Activated CD8-positive, alpha-beta T cell treated with anti-CD3 and anti-CD28 coated beads for 36 hours (primary cell): ENCODE results near the gene LRRC3C. TPM values are rescaled to one million over a fixed set of nuclear protein-coding genes. Genes with fewer than 3 reads are reported as not detected.
A peak's percentile ranks its signal among the peaks of the same experiment; 100 is the strongest.
"Not testable (repeated sequence)": the region's sequence is repeated elsewhere in the genome, so short reads cannot be mapped to it uniquely, and the experiment has no call there.

Source experiments
- ATAC-seq: fragments of 200-7000 bp; cut with Tn5 transposase; one replicate; pipeline ENCODE4 v1.10.0; 2021; ENCODE audit warnings: mild to moderate bottlenecking, moderate library complexity
- CTCF ChIA-PET: fragments of 350-600 bp; sonication (Branson Sonifier 250); formaldehyde crosslinking; loops from one replicate; lab custom pipeline; 2021; ENCODE audit warnings: antibody characterized with exemption; lab: Charles Lee
- POLR2A ChIA-PET: fragments of 350-600 bp; sonication (Branson Sonifier 250); formaldehyde crosslinking; loops from one replicate; lab custom pipeline; 2021; ENCODE audit warnings: antibody characterized with exemption; lab: Charles Lee
- DNase-seq: peaks from one replicate; pipeline ENCODE4 v3.0.0-alpha.2; 2020
- H3K27ac Mint-ChIP-seq: one replicate; pipeline ENCODE4 v1.8.0; 2021; ENCODE audit warnings: mild to moderate bottlenecking, mixed read lengths
- H3K27me3 Mint-ChIP-seq: one replicate; pipeline ENCODE4 v1.8.0; 2021; ENCODE audit warnings: mixed read lengths
- H3K36me3 Mint-ChIP-seq: one replicate; pipeline ENCODE4 v1.8.0; 2021; ENCODE audit warnings: low read depth, mixed read lengths
- H3K4me1 Mint-ChIP-seq: one replicate; pipeline ENCODE4 v1.8.0; 2021; ENCODE audit warnings: low read depth, mixed read lengths
- H3K4me3 Mint-ChIP-seq: one replicate; pipeline ENCODE4 v1.8.0; 2021; ENCODE audit warnings: mild to moderate bottlenecking, moderate library complexity, mixed read lengths
- H3K9me3 Mint-ChIP-seq: one replicate; pipeline ENCODE4 v1.8.0; 2021; ENCODE audit warnings: mixed read lengths
- CTCF ChIP-seq: fragments of 200-600 bp; IDR thresholded peaks from one replicate; pipeline ENCODE4 v1.8.0; 2022; ENCODE audit warnings: antibody characterized with exemption, mild to moderate bottlenecking
- intact Hi-C: fragments of 100-400 bp; cut with micrococcal nuclease; formaldehyde crosslinking; loops from one replicate; pipeline ENCODE4 v1.10.0; 2022
- total RNA-seq, 2 experiments: library from RNA; stranded (reverse); gene quantifications; one replicate each; pipeline ENCODE4 v1.2.3, GENCODE V29; 2021

The LRRC3C gene
- total RNA-seq, 2 experiments from 2014 or later: not detected

- H3K36me3 Mint-ChIP-seq: no peaks in the 10 kb centered on the region
- DNase-seq (no peak), ATAC-seq (no peak)
- H3K9me3 Mint-ChIP-seq: no peaks in the 10 kb centered on the region
- ChIA-PET POLR2A (no interaction called here), CTCF (no interaction called here)
- H3K4me1 Mint-ChIP-seq: peaks cover 30% of the 10 kb centered on the region
- TF ChIP-seq CTCF: no peak
- no peak overlapping the region for H3K4me3 Mint-ChIP-seq
- no peaks in the 10 kb centered on the region for H3K27me3 Mint-ChIP-seq
- intact Hi-C loops: no loop called here
- H3K27ac Mint-ChIP-seq: no peak overlapping the region
Measured at GRCh38 chr17:39944393-39944711, 16.8 kb downstream of the LRRC3C start.

DNA sequence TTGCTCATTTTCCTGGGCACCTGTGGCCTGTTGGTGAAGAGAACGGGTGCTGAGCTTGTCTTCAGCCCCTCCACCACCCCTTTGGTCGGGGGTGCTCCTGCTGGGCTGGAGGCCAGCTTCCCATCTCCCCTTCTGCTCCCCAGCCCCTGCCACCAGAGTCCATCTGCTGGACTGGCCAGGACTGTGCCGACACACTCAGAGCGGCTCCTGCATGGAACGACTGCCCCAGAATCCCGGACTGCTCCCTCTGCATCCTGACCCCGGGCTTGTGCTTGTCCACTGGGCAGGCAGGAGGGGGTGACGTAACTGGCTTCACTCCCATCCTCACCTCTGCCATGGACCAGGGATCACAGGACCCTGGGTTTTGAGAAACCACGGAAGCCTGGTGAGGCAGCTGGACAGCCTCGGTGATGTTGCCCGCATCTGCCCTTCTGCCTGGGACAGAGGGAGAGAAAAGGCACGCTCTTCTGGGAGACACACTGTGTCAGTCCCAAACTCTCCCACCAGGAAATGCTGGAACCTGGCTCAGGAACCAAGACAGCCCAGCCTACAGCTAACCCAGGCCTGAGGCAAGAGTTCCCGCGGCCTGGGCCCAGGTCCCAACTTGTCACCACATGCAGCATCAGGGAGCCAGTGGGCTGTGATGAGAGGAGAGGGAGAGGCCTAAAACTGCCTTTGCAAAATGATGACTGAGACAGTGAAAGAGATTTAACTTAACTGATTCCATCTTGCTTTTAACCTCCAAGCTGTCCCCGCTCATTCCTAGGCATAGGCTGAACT lies 19.2 kb downstream of the LRRC3C start:
- CTCF ChIA-PET: interaction anchor here (1.0 to 2.2 kb wide), 3 partner anchors 12 to 325 kb away, joined by 3 to 11 read pairs (median 5); no protein-coding TSS in a partner anchor
- TF ChIP-seq CTCF: no peak
- Mint-ChIP-seq H3K4me3 (no peak overlapping the region), H3K27ac (no peak overlapping the region), H3K9me3 (no peaks in the 10 kb centered on the region), H3K27me3 (no peaks in the 10 kb centered on the region), H3K4me1 (peaks cover 16% of the 10 kb centered on the region), H3K36me3 (no peaks in the 10 kb centered on the region)
- intact Hi-C loops: no loop called here
- ATAC-seq (no peak), DNase-seq (no peak)
- POLR2A ChIA-PET: interaction anchor here (0.8 to 1.4 kb wide), 2 partner anchors 8 to 20 kb away, joined by 4 to 7 read pairs; partner anchors contain the start of gene ORMDL3

- intact Hi-C loops, H3K36me3 Mint-ChIP-seq, H3K9me3 Mint-ChIP-seq, H3K4me3 Mint-ChIP-seq, H3K27me3 Mint-ChIP-seq, ATAC-seq: not testable (repeated sequence)
- CTCF ChIA-PET: interaction anchor here (0.9 to 2.2 kb wide), 3 partner anchors 9 to 327 kb away, joined by 3 to 11 read pairs (median 5); no protein-coding TSS in a partner anchor
- Mint-ChIP-seq H3K4me1 (peaks cover 24% of the 10 kb centered on the region), H3K27ac (peak overlapping the region; percentile 6)
- POLR2A ChIA-PET: interaction anchor here (1.4 kb wide), 1 partner anchor 9 kb away, joined by 7 read pairs; no protein-coding TSS in a partner anchor
- DNase-seq: peak; percentile 23
Measured at GRCh38 chr17:39948489-39948828, 20.9 kb downstream of the LRRC3C start.

DNA sequence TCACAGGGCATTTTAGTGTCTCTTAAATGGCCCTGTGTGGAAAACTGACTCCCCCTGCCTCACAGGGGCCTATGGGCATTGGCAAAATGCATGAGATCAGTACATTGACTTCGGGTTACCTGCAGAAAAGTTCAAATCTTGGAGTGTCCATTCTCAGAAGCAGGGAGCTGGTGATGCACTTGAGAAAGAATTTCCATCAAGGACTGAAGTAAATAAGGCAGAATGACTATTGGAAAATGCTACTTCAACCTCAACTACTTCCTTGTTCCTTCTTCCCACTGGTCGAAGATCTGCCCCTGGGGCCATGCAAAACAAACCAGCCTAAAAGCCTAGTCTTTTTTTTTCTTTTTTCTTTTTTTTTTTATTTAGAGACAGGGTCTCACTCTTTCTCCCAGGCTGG lies 21.5 kb downstream of the LRRC3C start:
- H3K4me3 Mint-ChIP-seq: no peak overlapping the region
- no peaks in the 10 kb centered on the region for H3K36me3 Mint-ChIP-seq
- no peak for ATAC-seq
- H3K27me3 Mint-ChIP-seq: no peaks in the 10 kb centered on the region
- TF ChIP-seq CTCF: no peak
- CTCF ChIA-PET: no interaction called here
- H3K9me3 Mint-ChIP-seq: no peaks in the 10 kb centered on the region
- intact Hi-C loops: no loop called here
- DNase-seq: no peak
- H3K27ac Mint-ChIP-seq: peak overlapping the region; percentile 6
- POLR2A ChIA-PET: interaction anchor here (0.7 kb wide), 1 partner anchor 97 kb away, joined by 3 read pairs; no protein-coding TSS in a partner anchor
- H3K4me1 Mint-ChIP-seq: peaks cover 27% of the 10 kb centered on the region

GRCh38 chr17:39950871-39951348 lies 23.4 kb downstream of the LRRC3C start:
- intact Hi-C loops: no loop called here
- DNase-seq: no peak
- H3K27me3 Mint-ChIP-seq: no peaks in the 10 kb centered on the region
- POLR2A ChIA-PET: interaction anchor here (1.3 to 1.9 kb wide), 2 partner anchors 11 to 24 kb away, joined by 3 to 8 read pairs; no protein-coding TSS in a partner anchor
- ATAC-seq: no peak
- TF ChIP-seq CTCF: no peak
- no peak overlapping the region for H3K4me3 Mint-ChIP-seq
- no peaks in the 10 kb centered on the region for H3K9me3 Mint-ChIP-seq
- no peak overlapping the region for H3K27ac Mint-ChIP-seq
- H3K4me1 Mint-ChIP-seq: peaks cover 27% of the 10 kb centered on the region
- H3K36me3 Mint-ChIP-seq: no peaks in the 10 kb centered on the region
- CTCF ChIA-PET: interaction anchor here (1.0 to 1.4 kb wide), 3 partner anchors 8 to 30 kb away, joined by 3 to 4 read pairs (median 3); partner anchors contain the start of gene PSMD3
